CD4-positive, alpha-beta T cell treated with Interferon alpha-2 for 1 hour (primary cell): Measurements from ENCODE around the gene IFT27.
A peak's percentile ranks its signal among the peaks of the same experiment; 100 is the strongest.
"Not testable (repeated sequence)": the region's sequence is repeated elsewhere in the genome, so short reads cannot be mapped to it uniquely, and the experiment has no call there.

Experiments used
- DNase-seq, 2 donors: peaks; one replicate each; pipeline ENCODE4 v3.0.0-alpha.2; 2020 to 2022

IFT27 gene

DNA sequence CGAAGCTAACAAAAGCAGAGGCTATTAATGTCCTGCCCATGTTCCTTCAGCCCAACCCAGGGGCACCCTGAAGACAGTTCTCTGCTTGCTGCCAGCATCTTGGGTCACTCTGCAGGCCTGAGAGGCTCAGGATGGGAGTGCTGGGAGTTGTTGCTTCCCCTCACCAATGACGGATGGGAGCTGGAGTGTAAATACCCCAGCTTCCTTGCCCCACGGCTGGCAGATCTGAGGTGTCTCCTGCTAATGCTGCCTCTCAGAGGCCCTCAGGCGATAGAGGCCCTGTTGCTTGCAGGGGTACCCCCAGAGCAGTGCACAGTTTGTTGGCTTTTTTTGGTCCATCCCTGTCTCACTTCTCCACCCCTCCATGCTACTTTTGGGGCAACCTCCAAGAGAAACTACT lies 32.9 kb downstream of the IFT27 start:
- no peak for DNase-seq

DNA sequence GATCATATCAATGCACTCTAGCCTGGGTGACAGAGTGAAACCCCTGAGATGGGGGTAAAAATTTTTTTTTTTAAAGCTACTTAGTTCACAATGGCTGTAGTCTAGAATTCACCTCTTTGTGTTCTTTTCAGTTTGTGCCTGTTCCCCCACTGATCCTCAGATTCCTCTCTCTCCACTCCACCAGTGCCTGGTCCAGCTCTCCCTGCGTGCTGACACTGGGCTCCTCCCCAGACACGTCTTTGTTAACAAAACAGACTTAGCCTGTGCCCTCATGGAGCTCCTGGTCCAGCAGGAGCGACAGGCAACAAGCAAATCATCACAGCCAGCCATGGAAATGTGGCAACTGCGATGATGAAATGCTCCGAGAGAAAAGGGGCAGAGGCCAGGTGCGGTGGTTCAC lies 34.0 kb downstream of the IFT27 start:
- DNase-seq = no peak

DNA sequence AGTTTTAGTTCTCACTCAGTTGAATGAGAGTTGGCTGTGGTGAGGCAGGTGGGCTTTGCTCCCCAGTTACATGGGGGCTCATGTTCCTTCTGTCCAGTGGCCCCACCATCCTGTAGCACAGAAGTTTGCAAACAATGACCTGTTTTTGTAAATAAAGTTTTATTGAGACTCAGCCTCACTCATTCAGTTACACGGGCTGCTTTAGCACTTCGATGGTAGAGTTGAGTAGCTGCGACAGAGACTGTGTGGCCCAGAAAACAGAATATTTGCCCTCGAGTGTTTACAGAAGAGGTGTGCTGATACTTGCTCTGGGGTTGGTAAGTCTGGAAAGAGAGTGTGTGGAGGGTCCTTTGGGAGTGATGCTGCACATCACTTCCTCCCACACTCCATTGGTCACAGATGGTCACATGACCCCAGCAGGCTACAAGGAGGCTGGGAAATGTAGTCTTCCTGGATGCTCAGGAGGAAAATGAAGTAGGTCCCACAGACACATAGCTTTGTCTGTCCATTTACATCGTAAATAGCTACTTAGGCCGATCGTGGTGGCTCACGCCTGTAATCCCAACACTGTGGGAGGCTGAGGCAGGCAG lies 34.6 kb downstream of the IFT27 start:
- DNase-seq = no peak

DNA sequence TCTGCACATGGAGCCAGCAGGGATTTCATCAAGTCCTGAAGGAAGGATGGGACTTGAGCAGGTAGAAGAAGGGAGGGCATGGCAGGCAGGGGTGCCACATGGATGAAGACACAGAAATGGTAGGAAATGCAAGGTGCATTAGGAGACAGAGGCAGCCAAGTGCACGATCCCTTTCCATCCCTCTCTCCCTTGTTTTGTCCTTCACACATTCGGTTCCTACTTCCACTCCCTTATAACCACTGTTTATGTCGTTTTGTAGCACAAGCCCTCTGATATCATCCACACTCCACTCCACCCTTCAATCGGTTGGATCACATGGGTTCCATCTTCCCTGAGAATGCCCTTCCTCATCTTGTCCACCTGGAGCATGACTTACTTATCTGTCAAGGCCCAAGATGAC lies 35.2 kb downstream of the IFT27 start:
- DNase-seq = no peak

DNA sequence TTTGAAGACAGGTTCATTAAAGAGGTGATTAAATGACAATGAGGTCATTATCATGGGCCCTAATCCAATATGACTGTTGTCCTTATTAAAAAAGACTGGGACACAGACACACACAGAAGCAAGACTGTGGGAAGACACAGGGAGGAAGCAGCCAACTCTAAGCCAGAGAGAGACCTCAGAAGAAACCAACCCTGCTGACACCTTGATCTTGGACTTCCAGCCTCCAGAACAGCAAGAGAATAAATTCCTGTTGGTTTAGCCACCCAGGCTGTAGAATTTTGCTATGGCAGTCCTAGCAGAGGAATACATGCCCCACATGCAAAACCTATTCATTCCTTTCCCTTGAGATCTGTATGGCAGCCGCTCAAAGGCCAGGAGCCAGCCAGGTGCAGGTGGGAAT lies 36.7 kb downstream of the IFT27 start:
- DNase-seq = no peak

DNA sequence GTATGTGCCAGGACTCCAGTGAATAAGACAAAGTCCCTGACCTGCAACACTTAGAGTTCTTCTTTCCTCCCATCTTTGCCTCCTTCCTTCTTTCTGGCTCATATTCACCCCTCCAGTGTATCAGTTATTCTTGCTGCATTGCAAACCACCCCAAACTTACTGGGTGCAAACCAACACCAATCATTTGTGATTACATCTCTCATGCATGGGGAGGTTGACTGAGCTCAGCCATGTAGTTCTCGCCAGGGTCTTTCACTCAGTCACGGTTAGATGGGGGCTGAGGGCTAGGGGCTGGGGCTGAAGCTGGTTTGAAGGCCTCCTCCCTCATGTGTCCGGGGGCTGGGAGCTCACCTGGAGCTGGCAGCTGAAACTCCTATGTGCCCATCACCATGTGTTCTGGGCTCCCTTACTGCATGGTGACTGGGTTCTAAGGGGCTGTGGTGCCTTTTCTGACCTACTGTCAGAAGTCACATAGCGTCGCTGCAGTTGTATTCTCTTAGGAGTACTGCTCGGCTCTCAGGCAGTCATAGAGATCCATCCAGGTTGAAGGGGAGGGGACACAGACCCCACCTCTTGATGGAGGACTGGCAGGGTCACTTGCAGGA lies 37.4 kb downstream of the IFT27 start:
- DNase-seq = no peak

DNA sequence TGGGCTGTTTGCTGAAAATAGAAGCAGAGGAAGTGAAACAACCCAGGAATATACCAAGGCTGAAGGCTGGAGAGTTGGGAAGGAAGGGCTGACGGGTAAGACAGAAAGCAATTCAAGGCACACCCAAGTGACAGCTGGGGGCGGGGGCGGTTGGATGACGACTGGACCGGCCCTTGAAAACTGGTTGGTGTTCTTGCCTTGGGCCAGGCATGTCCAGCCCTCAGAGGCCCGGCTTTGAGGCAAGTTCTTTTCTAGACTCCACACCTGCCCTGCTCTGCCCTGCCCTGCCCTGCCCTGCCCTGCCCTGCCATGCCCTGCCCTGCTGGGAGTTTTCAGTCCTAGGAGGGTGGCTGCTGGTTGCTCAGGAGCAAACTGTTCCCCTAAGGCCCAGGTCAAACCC lies 38.1 kb downstream of the IFT27 start:
- peak in 1 of 2 donors; percentile 10 for DNase-seq

DNA sequence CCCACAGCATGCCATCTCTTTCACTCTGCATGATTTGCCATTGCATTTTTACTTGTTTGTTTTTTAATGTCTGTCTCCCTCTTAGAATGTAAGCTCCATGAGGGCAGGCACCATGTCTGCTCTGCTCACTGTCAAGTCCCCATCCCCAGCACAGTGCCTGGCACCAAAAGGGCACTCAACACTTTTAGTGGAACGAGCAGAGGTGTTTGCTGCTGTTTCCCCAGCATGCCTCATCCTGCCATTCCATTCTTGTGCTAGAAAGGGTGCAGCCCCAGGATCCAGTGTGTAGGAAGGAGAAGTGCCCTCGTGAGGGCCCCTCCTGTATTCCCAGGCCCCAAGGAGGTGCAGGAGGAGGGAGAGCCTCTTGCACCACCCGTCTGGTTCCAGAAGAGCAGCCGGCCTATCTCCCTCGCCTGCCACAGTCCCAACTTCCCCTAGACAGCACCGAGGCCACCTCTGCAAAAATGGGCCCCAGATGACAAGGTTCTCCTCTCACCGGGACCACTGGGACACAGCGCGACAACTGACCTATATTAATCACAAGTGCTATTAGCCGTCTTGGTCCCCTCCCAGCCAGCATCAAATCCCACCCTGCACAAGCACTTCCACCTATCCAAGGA lies 39.1 kb downstream of the IFT27 start:
- no peak for DNase-seq

DNA sequence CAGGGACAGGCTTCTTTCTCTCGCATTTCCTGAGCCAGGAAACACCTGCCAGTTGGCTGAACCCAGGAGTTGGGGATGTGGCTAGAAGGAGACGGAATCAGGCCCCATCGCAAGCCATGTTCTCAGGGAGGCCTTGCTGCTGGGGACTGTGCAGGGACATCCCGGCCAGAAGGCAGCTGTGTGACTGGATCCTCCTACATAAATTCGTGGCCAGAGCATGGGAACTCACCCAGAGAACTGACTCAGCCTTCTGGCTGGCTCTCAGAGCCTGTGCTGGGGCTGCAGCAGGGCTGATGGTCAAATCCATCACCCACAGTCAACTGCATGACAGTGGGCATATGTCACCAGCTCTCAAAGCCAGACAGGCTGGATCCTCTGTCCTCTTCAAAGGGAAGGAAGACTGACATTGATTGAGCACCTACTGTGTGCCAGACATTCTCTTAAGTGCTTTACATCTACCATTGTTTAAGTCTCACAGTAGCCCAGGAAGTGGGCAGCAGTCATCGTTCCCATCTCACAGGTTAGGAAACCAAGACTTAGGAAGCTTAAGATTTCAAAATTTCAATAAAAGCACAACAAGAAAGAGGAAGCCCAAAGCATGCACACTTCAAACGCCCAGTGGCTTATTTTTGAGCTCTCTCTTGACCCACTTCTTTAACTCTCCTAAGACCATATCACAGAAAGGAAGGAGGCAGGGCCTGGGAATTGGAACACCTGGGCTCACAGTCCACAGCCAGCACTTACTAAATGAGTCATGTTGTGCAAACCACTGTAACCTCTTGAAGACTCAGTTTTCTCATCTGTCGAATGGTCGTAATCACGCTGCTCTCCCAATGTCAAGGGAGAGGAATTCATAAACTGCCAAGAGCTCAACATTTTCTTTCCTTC lies 41.5 kb downstream of the IFT27 start:
- no peak for DNase-seq

DNA sequence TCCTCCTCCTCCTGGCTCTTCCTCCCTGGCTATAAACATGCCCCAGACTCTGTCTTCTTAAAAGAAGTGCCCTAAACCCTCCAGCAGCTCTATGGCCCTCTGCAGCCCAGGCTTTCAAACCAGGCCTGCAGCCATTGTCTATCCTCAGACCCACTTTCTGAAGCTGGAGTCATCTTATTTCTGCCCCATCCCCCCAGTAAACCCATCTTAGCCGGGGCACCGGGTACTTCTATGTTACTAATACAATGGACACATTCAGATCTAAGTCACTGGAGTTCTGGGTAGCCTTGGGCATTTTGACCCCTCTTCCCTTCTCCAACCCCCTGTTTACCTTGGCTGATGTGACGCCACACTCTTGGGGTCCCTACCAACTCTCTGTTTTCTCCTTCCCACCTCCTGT lies 42.6 kb downstream of the IFT27 start:
- no peak for DNase-seq

DNA sequence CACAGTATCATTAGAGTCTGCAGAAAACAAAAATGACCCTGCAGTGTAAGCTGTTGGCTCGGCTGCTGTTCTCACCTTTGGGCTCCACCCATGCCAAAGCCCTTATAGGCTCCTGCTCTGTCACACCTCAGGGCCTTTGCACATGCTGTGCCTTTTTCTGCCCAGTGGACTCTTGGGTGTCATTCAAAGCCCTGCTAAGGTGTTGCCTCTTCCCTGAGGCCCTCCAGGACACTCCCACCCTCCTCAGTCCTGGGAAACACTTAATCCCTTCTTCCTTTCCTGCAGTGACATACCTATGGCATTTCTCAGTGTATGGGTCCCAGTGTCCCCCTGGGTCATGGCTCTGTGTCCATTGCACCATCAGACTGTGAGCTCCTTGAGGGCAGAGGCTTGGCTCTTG lies 43.3 kb downstream of the IFT27 start:
- DNase-seq = no peak

DNA sequence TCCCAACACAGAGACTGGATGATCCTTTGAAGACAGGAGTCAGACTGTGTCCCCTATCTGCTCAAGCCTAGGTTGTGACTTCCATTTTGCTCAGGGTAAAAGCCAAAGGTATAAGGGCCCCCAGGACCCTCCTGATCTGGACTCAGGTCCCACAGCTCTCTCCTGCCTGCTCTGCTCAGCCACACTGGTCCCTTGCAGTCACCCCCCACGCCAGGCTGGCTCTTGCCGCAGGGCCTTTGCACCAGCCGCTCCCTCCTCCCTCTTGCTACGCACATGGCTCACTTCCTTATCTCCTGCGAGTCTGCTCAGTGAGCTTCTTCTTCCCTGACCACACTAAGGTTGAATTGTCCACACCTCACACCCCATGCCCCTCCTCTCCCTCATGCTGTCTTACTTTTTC lies 44.0 kb downstream of the IFT27 start:
- DNase-seq = no peak

DNA sequence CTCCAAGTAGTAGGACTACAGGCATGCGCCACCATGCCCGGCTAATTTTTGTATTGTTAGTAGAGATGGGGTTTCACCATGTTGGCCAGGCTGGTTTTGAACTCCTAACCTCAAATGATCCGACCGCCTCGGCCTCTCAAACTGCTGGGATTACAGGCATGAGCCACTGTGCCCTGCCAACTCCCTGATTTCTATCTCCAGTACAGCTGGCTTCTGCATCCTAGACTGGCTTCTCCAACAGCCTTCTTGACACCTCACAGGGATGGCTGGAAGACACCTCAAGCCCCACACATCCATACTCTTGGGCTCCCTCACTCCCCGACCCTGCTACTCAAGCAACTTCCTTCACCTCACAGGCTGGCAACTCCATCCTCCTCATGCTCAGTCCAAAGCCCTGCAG lies 44.6 kb downstream of the IFT27 start:
- DNase-seq = not testable (repeated sequence)

DNA sequence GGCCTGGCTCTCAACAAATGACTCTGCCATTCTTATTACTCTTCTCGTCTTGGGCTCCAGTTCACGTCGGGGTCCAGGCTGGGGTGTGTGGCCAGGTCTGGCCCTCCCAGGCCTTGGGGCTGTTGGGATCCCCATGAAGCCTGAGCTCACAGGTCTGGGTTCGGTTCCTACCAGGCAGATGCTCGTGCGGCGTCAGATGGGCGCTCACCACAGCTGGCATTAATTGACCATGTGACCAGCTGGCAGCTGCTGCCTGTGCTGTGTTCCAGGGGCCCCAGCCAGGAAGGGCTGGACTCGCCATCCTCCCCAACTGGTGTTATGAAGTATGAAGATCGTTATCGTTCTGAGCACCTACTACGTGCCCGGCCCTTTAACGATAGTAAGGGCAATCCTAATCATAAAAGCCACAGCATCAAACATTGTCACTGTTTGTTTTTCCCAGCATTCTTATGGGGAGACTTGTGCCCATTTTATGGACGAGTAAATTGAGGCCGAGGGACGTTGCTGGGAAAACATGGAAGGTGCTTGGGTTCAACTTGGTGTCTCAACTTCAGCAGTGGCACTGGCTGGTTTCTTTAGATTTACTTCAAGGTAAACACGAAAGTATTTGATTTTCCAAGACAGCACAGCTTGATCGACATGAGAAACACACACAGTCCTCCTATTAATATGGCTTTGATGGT lies 45.6 kb downstream of the IFT27 start:
- no peak for DNase-seq

DNA sequence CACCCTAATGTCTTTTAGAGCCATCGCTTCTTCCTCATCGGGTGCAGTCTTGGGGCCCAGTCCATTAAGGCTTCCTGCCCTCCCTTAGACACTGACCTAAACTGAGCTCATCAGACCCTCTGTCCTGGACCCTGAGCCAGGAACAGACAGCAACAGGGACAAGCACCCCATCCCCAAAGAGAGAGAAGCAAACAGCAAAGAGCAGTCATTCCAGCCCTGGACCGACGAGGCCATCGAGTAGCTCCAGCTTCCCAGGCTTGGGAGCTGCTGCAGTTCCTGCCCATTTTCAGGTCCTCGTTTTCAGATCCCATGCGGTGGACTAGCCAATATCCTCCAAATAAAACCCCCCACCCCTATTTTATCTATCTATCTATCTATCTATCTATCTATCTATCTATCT lies 46.6 kb downstream of the IFT27 start:
- no peak for DNase-seq

DNA sequence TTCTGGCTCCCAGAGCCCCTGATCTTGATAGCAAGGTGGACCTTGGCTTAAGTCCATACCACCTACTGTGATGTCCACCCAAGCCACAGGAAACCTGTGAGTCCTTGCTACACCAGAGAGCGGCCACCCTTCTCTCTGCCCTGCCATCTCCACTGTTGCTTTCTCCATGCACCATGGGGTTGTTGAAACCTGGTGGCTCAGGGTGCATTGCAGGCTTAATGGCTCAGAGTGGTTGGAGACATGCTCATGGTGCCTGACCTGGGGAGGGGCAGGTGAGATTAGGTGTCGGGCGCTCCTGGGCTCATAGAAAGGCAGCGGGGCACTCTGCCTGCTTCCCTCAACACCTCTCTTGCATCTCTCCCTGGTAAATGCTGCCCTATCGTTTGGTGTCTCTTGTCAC lies 47.4 kb downstream of the IFT27 start:
- no peak for DNase-seq

DNA sequence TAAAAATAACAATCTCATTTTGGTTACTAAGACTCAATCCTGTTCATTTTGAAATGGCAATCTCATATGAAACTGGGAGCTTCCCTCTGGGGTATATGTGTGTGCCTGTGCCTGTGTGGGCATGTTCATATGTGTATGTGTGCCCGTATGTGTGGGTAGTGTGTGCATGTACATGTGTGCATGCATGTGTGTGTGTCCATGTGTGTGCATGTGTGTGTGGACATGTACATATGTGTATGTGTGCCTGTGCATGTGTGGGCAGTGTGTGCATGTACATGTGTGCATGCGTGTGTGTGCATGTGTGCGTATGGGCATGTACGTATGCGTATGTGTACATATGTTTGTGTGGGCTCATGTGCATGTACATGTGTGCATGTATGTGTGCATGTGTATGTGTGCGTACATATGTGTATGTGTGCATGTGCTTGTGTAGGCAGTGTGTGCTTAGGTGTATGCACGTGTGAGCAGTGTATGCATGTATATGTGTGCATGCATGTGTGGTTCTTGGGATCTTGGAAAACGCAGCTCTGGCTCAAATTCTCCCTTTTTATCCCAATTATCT lies 47.9 kb downstream of the IFT27 start:
- DNase-seq = no peak

DNA sequence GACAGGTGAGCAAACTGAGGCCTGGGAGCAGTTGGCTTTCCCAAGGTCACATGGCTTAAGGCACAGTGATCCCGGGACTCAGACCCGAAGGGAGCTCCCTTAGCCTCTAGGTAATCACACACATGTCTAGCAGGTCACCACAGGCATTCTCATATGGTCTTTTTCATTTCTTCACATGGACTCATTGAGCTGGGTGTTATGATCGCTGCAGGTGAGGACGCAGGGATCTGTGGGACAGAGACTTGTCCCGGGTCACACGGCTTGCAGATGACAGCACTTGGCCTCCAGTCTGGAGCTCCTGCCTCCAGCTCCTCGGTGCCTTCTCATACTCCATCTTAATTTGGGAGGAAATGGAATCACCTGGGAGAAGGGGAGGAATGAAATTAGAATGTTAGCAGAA lies 48.8 kb downstream of the IFT27 start:
- DNase-seq = no peak

DNA sequence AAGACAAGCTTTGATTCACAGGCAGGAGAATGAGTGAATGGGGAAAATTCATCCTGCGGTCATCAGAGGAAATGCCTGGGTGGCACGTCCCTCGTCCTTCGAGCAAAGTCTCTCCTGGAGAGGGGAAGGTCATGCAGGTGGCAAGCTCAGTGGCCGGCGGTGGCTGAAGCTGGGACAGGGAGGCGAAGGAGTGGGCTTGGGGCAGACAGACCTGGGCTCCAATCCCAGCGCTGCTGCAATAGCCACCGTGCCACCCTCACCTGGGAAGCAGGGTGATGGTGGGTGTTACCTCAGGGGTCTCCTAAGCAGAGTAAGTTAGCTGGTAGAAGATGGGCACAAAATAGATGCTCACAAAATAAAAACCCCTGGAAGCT lies 49.9 kb downstream of the IFT27 start:
- no peak for DNase-seq

DNA sequence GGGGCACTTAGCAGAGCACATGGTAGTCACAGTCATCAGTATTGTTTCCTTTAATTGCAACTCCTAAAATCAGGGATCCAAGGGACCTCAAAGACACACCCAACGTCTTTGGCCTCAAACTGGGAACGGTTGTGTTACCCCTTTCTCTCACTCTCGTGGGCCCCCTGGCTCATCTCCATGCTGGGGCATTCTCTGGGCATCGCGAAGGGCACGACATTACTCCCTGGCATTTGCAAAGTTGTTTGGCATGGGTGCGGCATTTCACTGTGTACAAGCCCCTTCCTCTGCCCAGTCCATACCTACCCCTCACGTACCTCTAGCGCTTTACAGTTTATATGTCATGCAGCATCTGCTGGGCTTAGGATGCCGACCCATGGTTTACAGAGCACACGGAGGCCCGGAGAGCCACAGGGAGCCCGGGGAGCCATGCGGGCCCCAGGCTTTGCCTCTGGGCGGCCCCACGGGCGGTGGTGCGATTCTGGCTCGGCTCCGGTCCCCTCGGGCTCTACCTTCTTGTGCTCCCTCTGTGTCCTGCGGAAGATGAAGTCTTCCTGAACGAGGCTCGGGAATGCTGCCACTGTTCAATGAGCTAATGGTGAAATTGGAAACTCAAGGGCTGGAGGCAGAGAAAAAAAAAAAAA lies 50.4 kb downstream of the IFT27 start:
- no peak for DNase-seq

DNA sequence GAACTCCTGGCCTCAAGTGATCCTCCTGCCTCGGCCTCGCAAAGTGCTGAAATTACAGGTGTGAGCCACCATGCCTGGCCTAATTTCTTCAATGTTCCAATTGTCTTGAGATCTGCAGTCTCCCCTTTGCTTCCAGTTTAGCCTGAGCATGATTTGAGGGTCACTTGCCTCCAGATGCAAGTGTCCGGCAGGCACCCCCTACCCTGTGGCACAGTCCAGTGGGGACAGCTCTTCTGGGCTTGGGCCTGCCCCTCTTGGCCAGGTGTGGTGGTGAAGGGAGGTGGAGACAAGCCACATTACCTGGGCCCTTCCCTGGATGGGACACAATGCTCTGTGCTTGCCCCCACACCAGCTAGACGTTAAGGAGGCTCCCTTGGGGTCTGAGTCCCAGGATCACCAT lies 51.1 kb downstream of the IFT27 start:
- no peak for DNase-seq

DNA sequence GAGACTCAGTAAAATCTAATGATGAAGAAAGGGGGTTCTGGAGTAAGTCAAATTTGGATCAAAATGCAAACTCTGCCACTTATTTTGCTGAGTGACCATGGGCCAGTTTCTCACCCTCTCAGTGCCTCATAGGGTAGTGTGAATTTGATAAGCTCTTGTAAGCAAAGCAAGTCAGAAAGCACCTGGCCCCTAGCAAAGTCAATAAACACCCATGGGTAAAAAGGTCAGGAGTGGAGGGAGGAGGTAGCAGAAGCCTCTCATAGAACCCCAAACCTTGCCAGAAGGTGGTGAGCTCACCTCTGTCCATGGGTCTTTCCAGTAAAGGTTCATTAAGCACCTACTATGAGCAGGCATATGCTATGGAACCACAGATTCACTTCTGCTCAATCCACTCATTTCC lies 53.9 kb downstream of the IFT27 start:
- no peak for DNase-seq

DNA sequence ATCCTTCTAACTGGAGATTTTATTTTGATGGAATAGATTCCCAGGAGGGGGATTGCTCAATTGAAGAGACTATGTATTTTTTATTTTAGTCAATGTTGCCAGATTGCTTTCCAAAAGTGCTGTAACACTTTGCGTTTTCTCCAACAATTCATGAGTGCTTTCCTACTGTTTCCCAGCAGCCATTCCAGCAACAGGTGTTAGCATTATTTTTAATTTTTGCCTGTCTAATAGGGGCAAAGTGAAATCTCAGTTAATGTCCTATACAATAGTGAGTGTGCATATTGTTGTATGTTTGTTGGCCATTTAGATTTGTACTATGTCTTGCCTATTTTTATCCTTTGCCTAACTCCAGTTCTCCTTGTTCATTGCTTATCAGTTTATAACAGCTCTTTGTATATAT lies 60.3 kb downstream of the IFT27 start:
- DNase-seq = no peak
